HG02943 (cell line): Measurements from ENCODE around the gene SCRN2.

Experiments
- ATAC-seq: cut with Tn5 transposase; IDR thresholded peaks from one replicate; pipeline ENCODE4 v1.9.1; 2021; ENCODE audit warnings: mild to moderate bottlenecking, low read depth, moderate library complexity; ENCODE audit not compliant: unreplicated experiment

SCRN2 gene

GRCh38 chr17:47840742-47841487 is at the start of gene SCRN2:
SCRN2 (minus strand) TSS chr17:47841273; CDS start chr17:47840843, 430 bp downstream.
- ATAC-seq: no peak

GRCh38 chr17:47889734-47890529 is 48.9 kb upstream of the SCRN2 start:
- ATAC-seq: no peak

GRCh38 chr17:47888293-47888692 is 47.2 kb upstream of the SCRN2 start:
- ATAC-seq: no peak

GRCh38 chr17:47884905-47885730 is 44.0 kb upstream of the SCRN2 start:
- no peak for ATAC-seq

- no peak for ATAC-seq
Measured at GRCh38 chr17:47884427-47884740, 43.3 kb upstream of the SCRN2 start.

- ATAC-seq: no peak
Measured at GRCh38 chr17:47883589-47884426, 42.7 kb upstream of the SCRN2 start.

GRCh38 chr17:47882695-47883588 is 41.9 kb upstream of the SCRN2 start:
- no peak for ATAC-seq

- ATAC-seq: no peak
Measured at GRCh38 chr17:47882247-47882646, 41.2 kb upstream of the SCRN2 start.

- no peak for ATAC-seq
Measured at GRCh38 chr17:47879776-47880454, 38.8 kb upstream of the SCRN2 start.

GRCh38 chr17:47879028-47879585 is 38.0 kb upstream of the SCRN2 start:
- no peak for ATAC-seq

- no peak for ATAC-seq
Measured at GRCh38 chr17:47878203-47879027, 37.3 kb upstream of the SCRN2 start.

- no peak for ATAC-seq
Measured at GRCh38 chr17:47877368-47878034, 36.4 kb upstream of the SCRN2 start.

- no peak for ATAC-seq
Measured at GRCh38 chr17:47875011-47875985, 34.2 kb upstream of the SCRN2 start.

- ATAC-seq: no peak
Measured at GRCh38 chr17:47873200-47874090, 32.4 kb upstream of the SCRN2 start.

GRCh38 chr17:47872651-47873161 is 31.6 kb upstream of the SCRN2 start:
- no peak for ATAC-seq
